Measurements from ENCODE around the gene MKI67. TPM values are rescaled to one million over a fixed set of nuclear protein-coding genes. Genes with fewer than 3 reads are reported as not detected.

Gene MKI67
- total RNA-seq, 1 experiment from 2014 or later: 8.8 TPM

GRCh38 chr10:128050121-128050516 lies 76.1 kb downstream of the MKI67 start:
- no peak for DNase-seq (ENCODE audit: low read depth)
- in situ Hi-C loops (cut with HindIII; ENCODE audit: low pct_unique_long_range_greater_than_20kb, low sequenced_read_pairs): no loop called here

- in situ Hi-C loops (cut with HindIII; ENCODE audit: low pct_unique_long_range_greater_than_20kb, low sequenced_read_pairs): no loop called here
- DNase-seq (ENCODE audit: low read depth): no peak
These were observed 76.8 kb downstream of the MKI67 start for GRCh38 chr10:128049226-128050120.

- in situ Hi-C loops (cut with HindIII; ENCODE audit: low pct_unique_long_range_greater_than_20kb, low sequenced_read_pairs): no loop called here
- DNase-seq (ENCODE audit: low read depth): no peak
These were observed 77.4 kb downstream of the MKI67 start for GRCh38 chr10:128048819-128049210.

GRCh38 chr10:128047991-128048818 lies 78.0 kb downstream of the MKI67 start:
- in situ Hi-C loops (cut with HindIII; ENCODE audit: low pct_unique_long_range_greater_than_20kb, low sequenced_read_pairs): no loop called here
- DNase-seq (ENCODE audit: low read depth): no peak

- DNase-seq (ENCODE audit: low read depth): peak; percentile 87
- in situ Hi-C loops (cut with HindIII; ENCODE audit: low pct_unique_long_range_greater_than_20kb, low sequenced_read_pairs): no loop called here
These were observed 78.9 kb downstream of the MKI67 start for GRCh38 chr10:128047351-128047750.

GRCh38 chr10:128046953-128047290 lies 79.3 kb downstream of the MKI67 start:
- no peak for DNase-seq (ENCODE audit: low read depth)
- in situ Hi-C loops (cut with HindIII; ENCODE audit: low pct_unique_long_range_greater_than_20kb, low sequenced_read_pairs): no loop called here

Other genes starting within 250 kb of the MKI67 start
- not detected in 2 replicates for gene CLRN3, start 233.5 kb downstream of the MKI67 start, total RNA-seq (2014; rRNA removed; shearing (Covaris generic); ENCODE audit: low replicate concordance)
- gene PTPRE, start 219.3 kb downstream of the MKI67 start, total RNA-seq (2014; rRNA removed; shearing (Covaris generic); ENCODE audit: low replicate concordance): 2.8 and 16.7 TPM in 2 replicates

Data from Caki2 (cell line).